Activated naive CD4-positive, alpha-beta T cell treated with anti-CD3 and anti-CD28 coated beads, Interleukin-2, amount 10 ng/mL, durations not matched to agents 7 days and 5 days (primary cell): ENCODE measurements around the gene ECHS1.
"Not testable (repeated sequence)": the region's sequence is repeated elsewhere in the genome, so short reads cannot be mapped to it uniquely, and the experiment has no call there.

Experiments
- CTCF ChIA-PET: fragments of 350-600 bp; sonication (Branson Sonifier 250); formaldehyde crosslinking; loops from one replicate; lab custom pipeline; 2021; ENCODE audit warnings: antibody characterized with exemption; lab: Charles Lee
- DNase-seq: peaks from one replicate; pipeline ENCODE4 v3.0.0-alpha.2; 2020
- H3K27ac Mint-ChIP-seq: one replicate; pipeline ENCODE4 v1.8.0; 2021; ENCODE audit warnings: mild to moderate bottlenecking, moderate library complexity, mixed read lengths
- H3K27me3 Mint-ChIP-seq: one replicate; pipeline ENCODE4 v1.8.0; 2021; ENCODE audit warnings: mild to moderate bottlenecking, mixed read lengths
- H3K36me3 Mint-ChIP-seq: one replicate; pipeline ENCODE4 v1.8.0; 2021; ENCODE audit warnings: mixed read lengths
- H3K4me1 Mint-ChIP-seq: one replicate; pipeline ENCODE4 v1.8.0; 2021; ENCODE audit warnings: mixed read lengths
- H3K4me3 Mint-ChIP-seq: one replicate; pipeline ENCODE4 v1.8.0; 2021; ENCODE audit warnings: mild to moderate bottlenecking, moderate library complexity, mixed read lengths
- H3K9me3 Mint-ChIP-seq: one replicate; pipeline ENCODE4 v1.8.0; 2021; ENCODE audit warnings: mixed read lengths

The ECHS1 gene

GRCh38 chr10:133326745-133327650 lies 46.2 kb downstream of the ECHS1 start:
- CTCF ChIA-PET = interaction anchor here (0.7 to 1.2 kb wide), 3 partner anchors 11 to 19 kb away, joined by 3 read pairs; no protein-coding TSS in a partner anchor
- H3K27me3 Mint-ChIP-seq = peaks cover 81% of the 10 kb centered on the region
- no peaks in the 10 kb centered on the region for H3K9me3 Mint-ChIP-seq
- no peak overlapping the region for H3K27ac Mint-ChIP-seq
- no peaks in the 10 kb centered on the region for H3K36me3 Mint-ChIP-seq
- peaks cover 9% of the 10 kb centered on the region for H3K4me1 Mint-ChIP-seq
- no peak overlapping the region for H3K4me3 Mint-ChIP-seq
- DNase-seq = no peak

- no peaks in the 10 kb centered on the region for H3K9me3 Mint-ChIP-seq
- CTCF ChIA-PET = no interaction called here
- H3K4me1 Mint-ChIP-seq = peaks cover 9% of the 10 kb centered on the region
- peaks cover 75% of the 10 kb centered on the region for H3K27me3 Mint-ChIP-seq
- H3K27ac Mint-ChIP-seq = no peak overlapping the region
- no peaks in the 10 kb centered on the region for H3K36me3 Mint-ChIP-seq
- H3K4me3 Mint-ChIP-seq = no peak overlapping the region
- no peak for DNase-seq
Observed at GRCh38 chr10:133326223-133326551, 47.0 kb downstream of the ECHS1 start.

GRCh38 chr10:133325440-133326222 lies 47.5 kb downstream of the ECHS1 start:
- H3K4me1 Mint-ChIP-seq = peaks cover 9% of the 10 kb centered on the region
- DNase-seq = no peak
- H3K9me3 Mint-ChIP-seq = no peaks in the 10 kb centered on the region
- peaks cover 69% of the 10 kb centered on the region for H3K27me3 Mint-ChIP-seq
- CTCF ChIA-PET = no interaction called here
- no peaks in the 10 kb centered on the region for H3K36me3 Mint-ChIP-seq
- peak overlapping the region; percentile 52 for H3K4me3 Mint-ChIP-seq
- no peak overlapping the region for H3K27ac Mint-ChIP-seq

GRCh38 chr10:133324857-133325260 lies 48.3 kb downstream of the ECHS1 start:
- no peak overlapping the region for H3K27ac Mint-ChIP-seq
- peaks cover 7% of the 10 kb centered on the region for H3K4me1 Mint-ChIP-seq
- no peak overlapping the region for H3K4me3 Mint-ChIP-seq
- DNase-seq = no peak
- CTCF ChIA-PET = interaction anchor here (0.9 to 1.6 kb wide), 2 partner anchors 10 to 17 kb away, joined by 4 to 5 read pairs; no protein-coding TSS in a partner anchor
- peaks cover 65% of the 10 kb centered on the region for H3K27me3 Mint-ChIP-seq
- peaks cover 3% of the 10 kb centered on the region for H3K9me3 Mint-ChIP-seq
- no peaks in the 10 kb centered on the region for H3K36me3 Mint-ChIP-seq

- no peak overlapping the region for H3K27ac Mint-ChIP-seq
- DNase-seq = peak; percentile 77
- H3K4me3 Mint-ChIP-seq = no peak overlapping the region
Observed at GRCh38 chr10:133324198-133324792, 48.9 kb downstream of the ECHS1 start.

GRCh38 chr10:133322064-133322709 lies 51.0 kb downstream of the ECHS1 start:
- CTCF ChIA-PET, DNase-seq, H3K9me3 Mint-ChIP-seq, H3K27ac Mint-ChIP-seq, H3K36me3 Mint-ChIP-seq, H3K4me3 Mint-ChIP-seq: not testable (repeated sequence)
- Mint-ChIP-seq H3K4me1 (peaks cover 14% of the 10 kb centered on the region), H3K27me3 (peaks cover 51% of the 10 kb centered on the region)

More at GRCh38 chr10:133324198-133324792, 48.9 kb downstream of the ECHS1 start:
- CTCF ChIA-PET = interaction anchor here (0.9 to 1.6 kb wide), 3 partner anchors 9 to 181 kb away, joined by 4 to 5 read pairs (median 4); no protein-coding TSS in a partner anchor
- Mint-ChIP-seq H3K36me3 (no peaks in the 10 kb centered on the region), H3K4me1 (peaks cover 8% of the 10 kb centered on the region), H3K27me3 (peaks cover 63% of the 10 kb centered on the region), H3K9me3 (peaks cover 3% of the 10 kb centered on the region)

- Mint-ChIP-seq H3K27me3 (peaks cover 39% of the 10 kb centered on the region), H3K4me1 (peaks cover 12% of the 10 kb centered on the region)
- H3K4me3 Mint-ChIP-seq, DNase-seq, H3K9me3 Mint-ChIP-seq, H3K36me3 Mint-ChIP-seq, H3K27ac Mint-ChIP-seq: not testable (repeated sequence)
- CTCF ChIA-PET = interaction anchor here (1.2 kb wide), 2 partner anchors 9 to 13 kb away, joined by 5 to 10 read pairs; no protein-coding TSS in a partner anchor
Observed at GRCh38 chr10:133320852-133321422, 52.2 kb downstream of the ECHS1 start.

- no peak overlapping the region for H3K27ac Mint-ChIP-seq
- CTCF ChIA-PET = interaction anchor here (0.6 to 1.6 kb wide), 4 partner anchors 11 to 176 kb away, joined by 3 to 7 read pairs (median 4); no protein-coding TSS in a partner anchor
- peak overlapping the region; percentile 35 for H3K4me3 Mint-ChIP-seq
- peaks cover 8% of the 10 kb centered on the region for H3K4me1 Mint-ChIP-seq
- H3K9me3 Mint-ChIP-seq = peaks cover 3% of the 10 kb centered on the region
- peaks cover 20% of the 10 kb centered on the region for H3K27me3 Mint-ChIP-seq
- H3K36me3 Mint-ChIP-seq = no peaks in the 10 kb centered on the region
- DNase-seq = peak; percentile 78
Observed at GRCh38 chr10:133318494-133319127, 54.5 kb downstream of the ECHS1 start.

GRCh38 chr10:133316732-133317131 lies 56.4 kb downstream of the ECHS1 start:
- H3K9me3 Mint-ChIP-seq = peaks cover 3% of the 10 kb centered on the region
- peaks cover 8% of the 10 kb centered on the region for H3K4me1 Mint-ChIP-seq
- CTCF ChIA-PET = interaction anchor here (1.8 kb wide), 1 partner anchor 13 kb away, joined by 9 read pairs; no protein-coding TSS in a partner anchor
- no peak overlapping the region for H3K4me3 Mint-ChIP-seq
- H3K36me3 Mint-ChIP-seq = peaks cover 11% of the 10 kb centered on the region
- no peak overlapping the region for H3K27ac Mint-ChIP-seq
- H3K27me3 Mint-ChIP-seq = peaks cover 13% of the 10 kb centered on the region
- no peak for DNase-seq

- Mint-ChIP-seq H3K27ac (no peak overlapping the region), H3K9me3 (peaks cover 3% of the 10 kb centered on the region)
Observed at GRCh38 chr10:133316266-133316665, 56.9 kb downstream of the ECHS1 start.

GRCh38 chr10:133315847-133316246 lies 57.3 kb downstream of the ECHS1 start:
- CTCF ChIA-PET = interaction anchor here (0.6 to 1.8 kb wide), 4 partner anchors 11 to 57 kb away, joined by 3 to 9 read pairs (median 4); no protein-coding TSS in a partner anchor
- H3K4me3 Mint-ChIP-seq = no peak overlapping the region

More at GRCh38 chr10:133316266-133316665, 56.9 kb downstream of the ECHS1 start:
- CTCF ChIA-PET = interaction anchor here (0.6 to 1.8 kb wide), 3 partner anchors 11 to 13 kb away, joined by 3 to 9 read pairs (median 3); no protein-coding TSS in a partner anchor
- peaks cover 8% of the 10 kb centered on the region for H3K4me1 Mint-ChIP-seq
- H3K27me3 Mint-ChIP-seq = peaks cover 13% of the 10 kb centered on the region
- H3K36me3 Mint-ChIP-seq = peaks cover 13% of the 10 kb centered on the region
- no peak overlapping the region for H3K4me3 Mint-ChIP-seq
- DNase-seq = no peak

GRCh38 chr10:133314911-133315310 lies 58.2 kb downstream of the ECHS1 start:
- Mint-ChIP-seq H3K4me3 (no peak overlapping the region), H3K27ac (no peak overlapping the region), H3K27me3 (peaks cover 13% of the 10 kb centered on the region), H3K4me1 (peaks cover 11% of the 10 kb centered on the region), H3K36me3 (peaks cover 17% of the 10 kb centered on the region), H3K9me3 (no peaks in the 10 kb centered on the region)
- no peak for DNase-seq
- CTCF ChIA-PET = interaction anchor here (0.7 to 1.8 kb wide), 5 partner anchors 9 to 171 kb away, joined by 3 to 9 read pairs (median 4); no protein-coding TSS in a partner anchor

More at GRCh38 chr10:133315847-133316246, 57.3 kb downstream of the ECHS1 start:
- Mint-ChIP-seq H3K36me3 (peaks cover 13% of the 10 kb centered on the region), H3K27me3 (peaks cover 13% of the 10 kb centered on the region), H3K27ac (no peak overlapping the region), H3K9me3 (peaks cover 3% of the 10 kb centered on the region), H3K4me1 (peaks cover 8% of the 10 kb centered on the region)
- no peak for DNase-seq
